ENCODE results near the gene TIMM21. TPM values are rescaled to one million over a fixed set of nuclear protein-coding genes. Genes with fewer than 3 reads are reported as not detected.

The TIMM21 gene
- total and polyA plus RNA-seq, 2 of the 13 experiments (the other 11 are each of a cell fraction or from before 2014, with no cell fraction given), result 29.6 to 62.3 TPM

DNA sequence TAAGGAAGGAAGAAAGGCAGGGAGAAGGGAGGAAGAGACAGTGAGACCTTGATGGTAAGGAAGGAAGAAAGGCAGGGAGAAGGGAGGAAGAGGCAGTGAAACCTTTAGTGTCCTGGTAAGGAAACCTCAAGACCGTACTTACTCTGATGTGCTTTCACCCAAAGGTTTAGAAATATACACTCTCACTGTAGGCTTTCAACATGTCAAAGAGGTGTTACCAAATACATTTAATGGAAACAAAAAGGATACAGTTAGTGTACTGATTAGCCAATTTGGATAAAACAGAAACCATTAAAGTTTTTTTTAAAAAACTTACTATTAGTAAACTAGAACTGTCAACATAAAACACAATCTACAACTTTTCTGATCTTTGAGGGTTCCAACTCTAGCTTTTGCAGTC lies 7.7 kb upstream of the TIMM21 start:
- H2AFZ ChIP-seq (ENCODE audit: low read length), result no peak overlapping the region
- no peak overlapping the region for H3K9ac ChIP-seq (ENCODE audit: insufficient read depth, low read depth, low read length)
- CTCF ChIA-PET (ENCODE audit: low intra/inter-chr PET ratio, low total read pairs), result no interaction called here
- ATAC-seq (no peak), DNase-seq (ENCODE audit: low spot score) (no peak), FAIRE-seq (no peak)
- in situ Hi-C loops (cut with HindIII; ENCODE audit: extremely low pct_ligation_motif_present, low pct_unique_long_range_greater_than_20kb), result no loop called here
- no peaks in the 10 kb centered on the region for H3K9me3 ChIP-seq (ENCODE audit: low read length)
- no peaks in the 10 kb centered on the region for H4K20me1 ChIP-seq (ENCODE audit: insufficient read depth, low read length)
- no TSS peak for BruUV-seq (replicated peaks)
- H3K27ac ChIP-seq (ENCODE audit: extremely low read length, insufficient read depth, low read length), result no peak overlapping the region
- WGBS (ENCODE audit: low lambda C conversion rate), result 26% methylated on average over 1 of the region's 1 CpG
- intact Hi-C loops (cut with micrococcal nuclease; ENCODE audit: unreplicated experiment), result no loop called here
- POLR2A ChIA-PET, result no interaction called here
- TF ChIP-seq ZFP41 (CRISPR knock-in tag; IDR thresholded peaks at IDR 0.05; ENCODE audit: borderline replicate concordance) (no peak), ZNF264 (CRISPR knock-in tag; IDR thresholded peaks at IDR 0.05) (no peak), FOXC1 (CRISPR knock-in tag; IDR thresholded peaks at IDR 0.05; ENCODE audit: borderline replicate concordance) (no peak), FOSL1 (CRISPR knock-in tag; IDR thresholded peaks at IDR 0.05; ENCODE audit: borderline replicate concordance) (no peak), TBX3 (IDR thresholded peaks at IDR 0.05; ENCODE audit: borderline replicate concordance) (no peak), RBAK (CRISPR knock-in tag; IDR thresholded peaks at IDR 0.05) (no peak)
- TF ChIP-seq, protein P1, sequence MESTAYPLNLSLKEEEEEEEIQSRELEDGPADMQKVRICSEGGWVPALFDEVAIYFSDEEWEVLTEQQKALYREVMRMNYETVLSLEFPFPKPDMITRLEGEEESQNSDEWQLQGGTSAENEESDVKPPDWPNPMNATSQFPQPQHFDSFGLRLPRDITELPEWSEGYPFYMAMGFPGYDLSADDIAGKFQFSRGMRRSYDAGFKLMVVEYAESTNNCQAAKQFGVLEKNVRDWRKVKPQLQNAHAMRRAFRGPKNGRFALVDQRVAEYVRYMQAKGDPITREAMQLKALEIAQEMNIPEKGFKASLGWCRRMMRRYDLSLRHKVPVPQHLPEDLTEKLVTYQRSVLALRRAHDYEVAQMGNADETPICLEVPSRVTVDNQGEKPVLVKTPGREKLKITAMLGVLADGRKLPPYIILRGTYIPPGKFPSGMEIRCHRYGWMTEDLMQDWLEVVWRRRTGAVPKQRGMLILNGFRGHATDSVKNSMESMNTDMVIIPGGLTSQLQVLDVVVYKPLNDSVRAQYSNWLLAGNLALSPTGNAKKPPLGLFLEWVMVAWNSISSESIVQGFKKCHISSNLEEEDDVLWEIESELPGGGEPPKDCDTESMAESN (CRISPR knock-in tag; conservative IDR thresholded peaks at IDR 0.05), result no peak
- H3K79me2 ChIP-seq (ENCODE audit: insufficient read depth, low read length), result no peaks in the 10 kb centered on the region
- peaks cover 4 to 32% of the 10 kb centered on the region in 2 experiments; a peak in 4 of 5 replicates for H3K27me3 ChIP-seq (ENCODE audit: control insufficient read depth in 1 of 2, insufficient read depth in 2 of 2, low read length in 2 of 2)
- no peaks in the 10 kb centered on the region for H3K4me1 ChIP-seq (ENCODE audit: insufficient read depth, low read length)
- no peak overlapping the region for H3K4me3 ChIP-seq (replicated peaks in 1 of 3; ENCODE audit: insufficient read depth in 1 of 3, low read depth in 2 of 3, low read length in 3 of 3)
- H3K4me2 ChIP-seq (ENCODE audit: low read depth, low read length), result no peak overlapping the region
- H3K36me3 ChIP-seq (replicated peaks in 1 of 2; ENCODE audit: control insufficient read depth in 1 of 2, insufficient read depth in 2 of 2, low read length in 2 of 2), result no peaks in the 10 kb centered on the region

DNA sequence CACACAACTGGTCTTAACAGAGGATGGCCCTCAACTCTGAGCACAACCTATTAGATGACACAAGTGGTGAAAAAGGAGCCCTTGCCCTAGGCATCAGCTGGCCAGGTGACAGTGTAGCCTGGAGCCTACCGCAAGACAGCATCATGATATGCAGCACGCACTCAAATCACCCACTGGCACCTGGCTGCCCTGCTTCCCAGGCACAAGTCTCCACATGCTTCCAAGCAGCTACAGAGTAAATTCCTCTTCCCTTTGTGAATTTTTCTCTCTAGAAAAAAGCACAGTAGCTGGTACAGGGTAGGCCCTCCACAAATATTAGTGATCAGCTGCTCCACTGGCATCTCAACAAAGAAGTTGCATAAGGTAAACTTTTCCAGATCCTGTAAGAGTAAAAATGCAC lies 6.7 kb upstream of the TIMM21 start:
- Histone ChIP-seq H3K27me3 (ENCODE audit: control insufficient read depth in 1 of 2, insufficient read depth in 2 of 2, low read length in 2 of 2) (peaks cover 4 to 30% of the 10 kb centered on the region in 2 experiments; a peak in 4 of 5 replicates), H3K27ac (ENCODE audit: extremely low read length, insufficient read depth, low read length) (no peak overlapping the region), H3K4me1 (ENCODE audit: insufficient read depth, low read length) (no peaks in the 10 kb centered on the region), H3K4me2 (ENCODE audit: low read depth, low read length) (no peak overlapping the region), H3K36me3 (replicated peaks in 1 of 2; ENCODE audit: control insufficient read depth in 1 of 2, insufficient read depth in 2 of 2, low read length in 2 of 2) (no peaks in the 10 kb centered on the region), H4K20me1 (ENCODE audit: insufficient read depth, low read length) (no peaks in the 10 kb centered on the region), H2AFZ (ENCODE audit: low read length) (no peak overlapping the region), H3K9me3 (ENCODE audit: low read length) (no peaks in the 10 kb centered on the region), H3K4me3 (replicated peaks in 1 of 3; ENCODE audit: insufficient read depth in 1 of 3, low read depth in 2 of 3, low read length in 3 of 3) (no peak overlapping the region), H3K79me2 (ENCODE audit: insufficient read depth, low read length) (no peaks in the 10 kb centered on the region), H3K9ac (ENCODE audit: insufficient read depth, low read depth, low read length) (no peak overlapping the region)
- DNase-seq (ENCODE audit: low spot score) (no peak), FAIRE-seq (no peak), ATAC-seq (no peak)
- no peak for TF ChIP-seq XRCC5 (optimal IDR thresholded peaks at IDR 0.05; ENCODE audit: low read length)
- intact Hi-C loops (cut with micrococcal nuclease; ENCODE audit: unreplicated experiment), result no loop called here
- in situ Hi-C loops (cut with HindIII; ENCODE audit: extremely low pct_ligation_motif_present, low pct_unique_long_range_greater_than_20kb), result no loop called here
- CTCF ChIA-PET (ENCODE audit: low intra/inter-chr PET ratio, low total read pairs), result no interaction called here
- WGBS (ENCODE audit: low lambda C conversion rate), result no CpG with 5 or more reads among the region's 2 CpGs
- POLR2A ChIA-PET, result no interaction called here
- no TSS peak for BruUV-seq (replicated peaks)

Measured in HepG2 (cell line).